NCI-H1105 (cell line): ENCODE results near the gene APOF.
A peak's percentile ranks its signal among the peaks of the same experiment; 100 is the strongest.
"Not testable (repeated sequence)": the region's sequence is repeated elsewhere in the genome, so short reads cannot be mapped to it uniquely, and the experiment has no call there.

Source experiments
- DNase-seq: peaks from one replicate; lab custom pipeline; 2025; lab: John Stamatoyannopoulos, UW

APOF gene

DNA sequence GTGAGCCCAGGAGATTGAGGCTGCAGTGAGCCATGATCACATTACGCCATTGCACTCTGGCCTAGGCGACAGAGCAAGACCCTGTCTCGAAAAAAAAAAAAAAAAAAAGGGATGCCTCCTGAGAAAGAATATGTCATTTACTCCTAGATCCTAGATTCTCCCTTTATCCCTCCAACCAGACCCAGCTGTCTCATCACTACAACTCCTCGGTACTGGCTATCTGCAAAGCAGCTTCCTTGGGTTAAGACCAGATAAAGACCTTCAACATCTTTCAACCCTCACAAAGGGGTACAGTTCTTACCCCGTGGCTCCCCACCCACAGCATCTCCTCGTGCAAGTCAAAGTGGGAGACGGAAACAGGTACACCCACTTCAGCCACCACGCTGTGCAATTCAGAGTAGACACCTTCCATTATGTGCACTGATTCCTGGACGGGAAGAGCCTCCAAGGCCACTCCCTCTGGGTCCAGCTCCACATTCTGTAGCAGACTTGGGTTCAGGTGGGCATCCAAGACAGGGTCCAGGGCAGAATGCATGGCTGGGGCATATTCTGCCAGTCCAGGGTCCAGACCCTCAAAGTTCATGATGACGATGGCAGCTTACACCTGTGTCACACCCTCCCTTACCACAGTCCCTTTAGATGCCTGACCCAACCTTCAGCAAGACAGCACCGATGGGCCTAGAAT lies 30.0 kb downstream of the APOF start:
- DNase-seq = no peak

DNA sequence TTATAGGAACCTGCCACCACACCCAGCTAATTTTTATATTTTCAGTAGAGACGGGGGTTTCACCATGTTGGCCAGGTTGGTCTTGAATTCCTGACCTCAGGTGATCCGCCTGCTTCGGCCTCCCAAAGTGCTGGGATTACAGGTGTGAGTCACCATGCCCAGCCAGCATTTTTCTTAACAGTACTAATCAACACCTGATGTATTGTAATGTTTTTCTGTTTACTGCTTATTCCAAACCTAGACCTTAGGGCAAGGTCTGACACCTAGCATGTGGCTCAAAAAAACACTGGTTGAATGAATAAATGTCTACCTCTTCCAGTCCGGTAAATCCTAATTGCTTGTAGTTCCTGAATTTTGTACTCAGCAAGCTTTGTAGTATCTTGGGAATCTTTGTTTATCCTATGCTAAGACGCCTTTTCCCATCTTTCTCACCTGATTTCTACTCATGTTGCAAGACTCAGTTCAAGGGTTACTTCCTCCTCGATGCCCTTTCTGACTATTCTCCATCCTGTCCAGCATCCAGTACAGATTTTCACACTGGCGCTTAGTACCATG lies 31.6 kb downstream of the APOF start:
- DNase-seq = no peak

DNA sequence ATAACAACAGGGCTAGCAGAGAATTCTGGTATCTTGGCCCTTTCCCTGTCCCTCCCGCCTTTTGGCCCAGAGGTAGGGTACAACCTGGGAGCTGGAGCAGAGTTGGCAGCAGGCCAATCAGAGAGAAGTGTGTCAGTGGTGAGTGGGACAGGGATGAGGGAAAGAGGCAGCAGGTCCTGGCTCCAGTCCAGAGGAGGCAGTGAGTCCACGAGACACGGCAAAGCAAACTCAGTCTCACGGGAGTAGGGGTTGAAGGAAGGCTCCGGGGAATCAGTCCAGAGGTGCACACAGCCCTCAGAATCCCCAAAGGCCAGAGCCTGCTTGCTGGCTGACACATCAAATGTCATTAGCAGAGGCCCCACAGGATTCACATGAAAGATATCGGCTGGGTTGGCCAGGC lies 36.1 kb downstream of the APOF start:
- no peak for DNase-seq

DNA sequence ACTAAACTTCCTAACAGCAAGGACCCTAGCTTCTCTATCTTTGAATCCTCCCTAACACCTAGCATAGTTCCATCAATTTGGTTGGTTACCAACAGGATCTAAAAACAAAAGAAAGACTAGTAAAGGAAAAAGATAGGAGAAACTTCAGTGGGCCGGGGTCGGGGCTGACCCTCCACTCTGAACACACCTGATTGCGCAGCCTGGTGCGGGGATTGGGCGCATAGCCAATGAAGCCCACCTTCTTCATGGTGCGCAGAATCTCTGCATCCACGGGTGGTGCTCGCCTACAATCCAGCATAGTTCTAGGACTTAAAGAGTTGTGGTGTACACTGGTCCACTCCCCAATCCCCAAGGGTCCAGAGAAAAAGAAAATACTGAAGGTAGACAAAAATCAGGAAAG lies 36.5 kb downstream of the APOF start:
- no peak for DNase-seq

DNA sequence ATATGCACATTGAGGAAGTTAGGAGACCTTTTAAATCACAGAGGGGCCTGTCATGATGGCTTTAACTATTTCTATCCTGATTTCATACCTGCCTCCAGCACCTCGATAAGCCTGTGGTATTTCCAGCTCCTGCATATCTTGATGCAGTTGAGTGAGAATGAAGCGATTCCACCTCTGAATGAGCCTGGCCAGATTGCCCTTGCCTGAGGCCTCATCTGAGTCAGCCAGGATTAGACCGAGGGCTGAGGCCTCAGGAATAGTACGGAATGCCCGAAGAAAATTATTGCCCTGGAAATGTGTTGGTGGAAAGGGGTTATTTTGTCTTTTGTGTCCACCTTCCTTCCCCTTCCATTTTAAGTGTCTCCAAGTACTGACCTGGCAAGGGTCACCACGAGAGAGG lies 38.5 kb downstream of the APOF start:
- no peak for DNase-seq

DNA sequence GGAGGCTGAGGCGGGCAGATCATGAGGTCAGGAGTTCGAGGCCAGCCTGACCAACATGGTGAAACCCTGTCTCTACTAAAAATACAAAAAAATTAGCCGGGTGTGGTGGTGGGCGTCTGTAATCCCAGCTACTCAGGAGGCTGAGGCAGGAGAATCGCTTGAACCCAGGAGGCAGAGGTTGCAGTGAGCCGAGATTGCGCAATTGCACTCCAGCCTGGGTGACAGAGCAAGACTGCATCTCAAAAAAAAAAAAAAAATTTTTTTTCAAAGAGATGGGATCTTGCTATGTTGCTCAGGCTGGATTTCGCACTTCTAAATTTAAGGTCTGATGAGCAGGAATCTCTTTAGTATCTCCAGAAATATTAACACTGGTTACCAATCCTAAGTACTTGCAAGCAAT lies 41.0 kb downstream of the APOF start:
- not testable (repeated sequence) for DNase-seq

DNA sequence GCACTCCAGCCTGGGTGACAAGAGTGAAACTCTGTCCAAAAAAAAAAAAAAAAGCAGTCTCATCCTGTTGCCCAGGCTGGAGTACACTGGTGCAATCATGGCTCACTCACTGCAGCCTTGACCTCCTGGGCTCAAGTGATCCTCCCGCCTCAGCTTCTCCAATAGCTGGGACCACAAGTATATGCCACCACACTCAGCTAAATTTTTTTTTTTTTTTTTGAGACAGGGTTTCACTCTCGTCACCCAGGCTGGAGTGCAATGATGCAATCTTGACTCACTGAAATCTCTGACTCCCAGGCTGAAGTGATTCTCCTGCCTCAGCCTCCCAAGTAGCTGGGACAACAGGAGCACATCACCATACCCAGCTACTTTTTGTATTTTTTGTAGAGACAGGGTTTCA lies 41.6 kb downstream of the APOF start:
- no peak for DNase-seq

DNA sequence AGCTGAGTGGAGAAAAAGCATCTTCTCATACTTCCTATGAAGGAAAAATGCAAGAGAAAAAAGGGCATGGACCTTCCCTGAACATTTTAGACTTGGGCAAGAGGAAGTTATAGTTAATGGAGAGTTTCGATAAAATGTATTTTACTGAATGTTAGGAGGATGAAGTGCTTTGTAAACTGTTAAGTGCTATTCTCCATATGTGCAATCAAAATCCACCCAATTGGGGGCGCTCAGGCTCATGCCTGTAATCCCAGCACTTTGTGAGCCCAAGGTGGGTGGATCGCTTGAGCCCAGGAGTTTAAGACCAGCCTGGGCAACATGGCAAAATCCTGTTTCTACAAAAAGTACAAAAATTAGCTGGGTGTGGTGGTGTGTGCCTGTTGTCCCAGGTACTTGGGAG lies 45.0 kb downstream of the APOF start:
- DNase-seq = no peak

DNA sequence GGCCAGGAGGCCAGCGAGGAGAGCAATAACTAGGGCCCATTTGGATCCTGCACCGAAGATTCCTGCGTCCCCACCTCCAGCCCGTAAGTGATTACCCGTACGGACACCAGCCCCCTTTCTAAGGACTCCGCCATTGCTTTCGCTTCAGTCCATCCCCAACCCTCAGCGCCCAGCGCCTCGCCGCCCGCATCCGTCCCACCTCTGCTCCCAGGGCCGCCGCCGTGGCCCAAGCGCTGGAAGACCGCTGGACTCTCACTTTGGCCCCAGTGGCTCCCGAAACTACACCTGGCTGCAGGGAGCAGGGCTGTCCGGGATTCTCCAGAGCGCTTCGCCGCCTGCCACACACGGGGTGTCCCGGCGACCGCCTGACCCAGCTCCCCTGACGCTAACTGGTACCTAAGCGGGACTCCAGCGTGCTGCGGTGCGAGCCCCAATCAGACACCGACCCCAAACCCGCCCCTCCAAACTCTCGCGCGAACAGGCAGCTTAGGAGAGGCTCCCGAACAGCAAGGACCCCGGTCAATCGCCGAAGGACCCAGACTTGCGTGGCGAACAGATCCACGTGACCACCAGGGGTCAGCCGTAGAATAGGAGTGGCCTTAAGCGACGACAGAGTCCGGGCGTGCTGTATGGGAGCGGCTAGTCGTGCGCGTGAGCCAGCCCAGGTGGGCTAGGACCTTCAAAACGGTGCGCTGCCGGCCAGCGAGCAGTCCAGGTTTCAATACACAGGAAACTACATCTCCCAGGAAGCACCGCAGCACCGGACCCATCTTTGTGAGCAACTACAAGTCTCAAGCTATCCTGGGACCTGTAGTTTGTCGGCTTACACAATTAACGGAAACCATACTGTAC lies 46.8 kb downstream of the APOF start, which contains the start of gene CNPY2:
Gene CNPY2, minus strand, starts transcription at position 367 of the 852 bp plus-strand sequence. CDS start 771 bp downstream, outside the sequence.
- DNase-seq = peak; percentile 93

DNA sequence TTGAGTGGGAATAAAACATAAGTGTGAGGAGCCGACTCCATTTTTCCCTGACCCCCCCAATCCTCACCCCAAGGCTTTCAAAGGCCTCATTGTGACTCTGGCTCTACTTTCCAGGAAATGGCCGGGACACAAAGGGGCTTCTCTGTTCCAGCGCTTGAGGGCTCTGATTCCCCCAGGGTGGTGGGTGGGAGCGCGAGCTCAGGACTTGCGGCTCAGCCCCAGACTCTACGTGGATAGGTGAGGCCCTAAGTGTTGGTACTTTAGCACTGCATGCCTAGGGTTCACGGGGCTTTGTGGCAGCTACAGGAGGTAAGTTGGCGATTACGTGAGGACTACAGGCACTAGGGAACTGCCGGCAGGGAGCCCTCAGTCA lies 47.4 kb downstream of the APOF start:
- DNase-seq = no peak

DNA sequence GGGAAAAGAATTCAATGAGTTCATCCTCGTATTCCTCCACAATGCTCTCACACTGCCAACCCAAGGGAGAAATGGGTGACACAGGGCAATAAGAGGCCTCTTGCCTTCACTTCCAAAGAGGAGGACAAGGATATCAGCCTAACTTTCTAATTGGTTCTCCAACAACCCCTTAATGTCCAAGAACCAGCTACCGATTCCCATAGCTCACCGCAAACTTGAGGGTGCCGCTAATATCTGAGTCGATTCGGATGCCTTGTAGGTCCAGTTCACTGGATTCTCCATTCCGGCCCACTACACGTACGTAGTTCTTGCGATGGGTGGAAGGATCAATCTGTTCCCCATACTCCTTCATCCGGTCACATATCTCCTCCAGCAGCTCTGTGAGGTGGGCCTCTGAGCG lies 51.7 kb downstream of the APOF start:
- DNase-seq = no peak
